HepG2 (cell line): ENCODE data around the gene ZCCHC18. TPM values are rescaled to one million over a fixed set of nuclear protein-coding genes. Genes with fewer than 3 reads are reported as not detected.

Experiments
- ATAC-seq: fragments of 200-7000 bp; cut with Tn5 transposase; 3 replicates; pipeline ENCODE4 v1.9.1; 2020; ENCODE audit warnings: mild to moderate bottlenecking, moderate library complexity
- BruUV-seq: library from RNA; stranded (reverse); fragments of 400-500 nt; replicated peaks from 2 replicates; lab custom pipeline; 2021; lab: Mats Ljungman, UMichigan
- CTCF ChIA-PET: fragments of 300-600 bp; formaldehyde crosslinking; extraction: SDS; loops from one replicate; lab custom pipeline; 2021; ENCODE audit warnings: low total read pairs, inconsistent platforms, low intra/inter-chr PET ratio; lab: Yijun Ruan, JAX
- POLR2A ChIA-PET: fragments of 350-600 bp; sonication (Branson Sonifier 250); formaldehyde crosslinking; loops from one replicate; lab custom pipeline; 2020; ENCODE audit warnings: antibody characterized with exemption, inconsistent platforms; lab: Yijun Ruan, JAX
- DNase-seq: peaks from one replicate; pipeline ENCODE4 v3.0.0-alpha.2; 2015; ENCODE audit warnings: low spot score
- FAIRE-seq: peaks from 3 replicates; lab custom pipeline; 2011; peaks lifted over from hg19 to GRCh38; lab: Jason Lieb, UNC
- H2AFZ ChIP-seq: one replicate; pipeline ENCODE4 v1.6.1; 2011; ENCODE audit warnings: low read length, inconsistent platforms
- H3K27ac ChIP-seq: fragments of 300-600 bp; 3 replicates; pipeline ENCODE4 v1.8.0; 2011; ENCODE audit warnings: mixed run types, mild to moderate bottlenecking, mixed read lengths, low read length, inconsistent platforms; ENCODE audit not compliant: insufficient read depth; ENCODE audit errors: extremely low read length
- H3K27me3 ChIP-seq, 2 experiments: fragments of 200-600 bp in 1 of 2; 2 replicates in 1 of 2; 3 replicates in 1 of 2; pipeline versions ENCODE4 v1.6.0 to v1.8.0; 2011; ENCODE audit warnings: low read length in 2 of 2, mild to moderate bottlenecking in 2 of 2, moderate library complexity in 2 of 2, inconsistent platforms in 1 of 2; ENCODE audit not compliant: insufficient read depth in 2 of 2, control insufficient read depth in 1 of 2
- H3K36me3 ChIP-seq, 2 experiments: fragments of 200-600 bp in 1 of 2; replicated peaks in 1 of 2; 2 replicates in 1 of 2; 3 replicates in 1 of 2; pipeline versions ENCODE4 v1.5.1 to v1.8.0; 2011; ENCODE audit warnings: low read length in 2 of 2, inconsistent platforms in 1 of 2; ENCODE audit not compliant: insufficient read depth in 2 of 2, control insufficient read depth in 1 of 2
- H3K4me1 ChIP-seq: 2 replicates; pipeline ENCODE4 v1.5.1; 2012; ENCODE audit warnings: low read length, inconsistent platforms; ENCODE audit not compliant: insufficient read depth
- H3K4me2 ChIP-seq: 2 replicates; pipeline ENCODE4 v1.6.0; 2011; ENCODE audit warnings: low read depth, low read length, inconsistent platforms
- H3K4me3 ChIP-seq, 3 experiments: fragments of 200-600 bp in 1 of 3; sonication (generic), shearing (Covaris generic) in 1 of 3; replicated peaks in 1 of 3; 2 replicates each; pipeline ENCODE4 v1.5.1; 2011 to 2016; ENCODE audit warnings: low read length in 3 of 3, inconsistent platforms in 2 of 3, low read depth in 2 of 3, mild to moderate bottlenecking in 2 of 3, control low read depth in 1 of 3, mixed read lengths in 1 of 3; ENCODE audit not compliant: insufficient read depth in 1 of 3
- H3K79me2 ChIP-seq: one replicate; pipeline ENCODE4 v1.6.1; 2011; ENCODE audit warnings: low read length, inconsistent platforms; ENCODE audit not compliant: insufficient read depth
- H3K9ac ChIP-seq: 2 replicates; pipeline ENCODE4 v1.6.0; 2011; ENCODE audit warnings: mild to moderate bottlenecking, low read depth, low read length, inconsistent platforms; ENCODE audit not compliant: insufficient read depth
- H3K9me3 ChIP-seq: 2 replicates; pipeline ENCODE4 v1.5.1; 2012; ENCODE audit warnings: mild to moderate bottlenecking, low read length
- H4K20me1 ChIP-seq: 2 replicates; pipeline ENCODE4 v1.6.0; 2011; ENCODE audit warnings: inconsistent platforms, mild to moderate bottlenecking, low read length, moderate library complexity; ENCODE audit not compliant: insufficient read depth
- BHLHE40 ChIP-seq: IDR thresholded peaks from 2 replicates; pipeline ENCODE4 v1.6.1; 2011; ENCODE audit warnings: low read length, improper control_type of control experiment
- MIER3 ChIP-seq: IDR thresholded peaks from 2 replicates; pipeline ENCODE4 v1.6.1; 2016; ENCODE audit warnings: missing compliant biosample characterization, borderline replicate concordance
- MLX ChIP-seq: IDR thresholded peaks from 2 replicates; pipeline ENCODE4 v1.6.1; 2016
- ZFP82 ChIP-seq: sonication (generic); formaldehyde crosslinking; IDR thresholded peaks from 2 replicates; pipeline ENCODE4 v1.5.1; 2020; ENCODE audit warnings: mild to moderate bottlenecking, missing genetic modification reagents, borderline replicate concordance
- ZNF20 ChIP-seq: sonication (generic); formaldehyde crosslinking; IDR thresholded peaks from 2 replicates; pipeline ENCODE4 v1.4.0; 2020; ENCODE audit warnings: mild to moderate bottlenecking, moderate library complexity, missing genetic modification reagents
- ZNF567 ChIP-seq: sonication (generic); formaldehyde crosslinking; IDR thresholded peaks from 2 replicates; pipeline ENCODE4 v1.8.1; 2023; ENCODE audit warnings: mild to moderate bottlenecking, missing genetic modification reagents, borderline replicate concordance
- ZNF660 ChIP-seq: sonication (generic); formaldehyde crosslinking; IDR thresholded peaks from 2 replicates; pipeline ENCODE4 v1.5.1; 2020; ENCODE audit warnings: mild to moderate bottlenecking, low read depth, missing genetic modification reagents, borderline replicate concordance
- ZNF713 ChIP-seq: sonication (generic); formaldehyde crosslinking; IDR thresholded peaks from 2 replicates; pipeline ENCODE4 v1.4.0; 2020; ENCODE audit warnings: mild to moderate bottlenecking, missing genetic modification reagents
- WGBS: methylation state at CpG from one replicate; pipeline ENCODE4 v1.1.6; 2017; ENCODE audit warnings: low lambda C conversion rate; 5-methylcytosine and 5-hydroxymethylcytosine counted together
- in situ Hi-C: cut with HindIII; loops from 2 replicates; pipeline ENCODE4 v1.10.0; 2017; ENCODE audit warnings: low pct_unique_long_range_greater_than_20kb; ENCODE audit not compliant: extremely low pct_ligation_motif_present
- intact Hi-C: fragments of 100-400 bp; cut with micrococcal nuclease; formaldehyde crosslinking; loops from one replicate; pipeline ENCODE4 v1.10.0; 2022; ENCODE audit not compliant: unreplicated experiment
- polyA plus RNA-seq, 8 experiments: library from polyadenylated mRNA; depleted of rRNA in 3 of 8; stranded (reverse) in 7 of 8; unstranded in 1 of 8; fragments of >200 nt; fragmentation: Illumina TruSeq in 4 of 8; extraction: Trizol in 4 of 8; gene quantifications; 2 replicates each; pipeline versions ENCODE4 v1.2.1 to v1.2.3, GENCODE V29; 2011 to 2016; ENCODE audit warnings: low read depth in 4 of 8, missing spikeins in 1 of 8, mixed read lengths in 1 of 8; ENCODE audit not compliant: insufficient read depth in 1 of 8
- total RNA-seq, 5 experiments: library from RNA; depleted of rRNA; stranded (reverse); fragments of >200 nt; fragmentation: Illumina TruSeq; extraction: Trizol; gene quantifications; 2 replicates each; pipeline ENCODE4 v1.2.3, GENCODE V29; 2016; ENCODE audit warnings: low read depth in 1 of 5
- TF ChIP-seq, protein P1 (sequence below): sonication (generic); formaldehyde crosslinking; IDR thresholded peaks from 2 replicates; pipeline ENCODE4 v1.5.0; 2020; ENCODE audit warnings: mild to moderate bottlenecking, missing genetic modification reagents
- TF ChIP-seq, protein P2 (sequence below): sonication (generic); formaldehyde crosslinking; IDR thresholded peaks from 2 replicates; pipeline ENCODE4 v1.4.0; 2020; ENCODE audit warnings: mild to moderate bottlenecking, missing genetic modification reagents

ZCCHC18 gene
- total and polyA plus RNA-seq, 2 of the 13 experiments (the other 11 are each of a cell fraction or from before 2014, with no cell fraction given): 0.18 to 0.33 TPM

DNA sequence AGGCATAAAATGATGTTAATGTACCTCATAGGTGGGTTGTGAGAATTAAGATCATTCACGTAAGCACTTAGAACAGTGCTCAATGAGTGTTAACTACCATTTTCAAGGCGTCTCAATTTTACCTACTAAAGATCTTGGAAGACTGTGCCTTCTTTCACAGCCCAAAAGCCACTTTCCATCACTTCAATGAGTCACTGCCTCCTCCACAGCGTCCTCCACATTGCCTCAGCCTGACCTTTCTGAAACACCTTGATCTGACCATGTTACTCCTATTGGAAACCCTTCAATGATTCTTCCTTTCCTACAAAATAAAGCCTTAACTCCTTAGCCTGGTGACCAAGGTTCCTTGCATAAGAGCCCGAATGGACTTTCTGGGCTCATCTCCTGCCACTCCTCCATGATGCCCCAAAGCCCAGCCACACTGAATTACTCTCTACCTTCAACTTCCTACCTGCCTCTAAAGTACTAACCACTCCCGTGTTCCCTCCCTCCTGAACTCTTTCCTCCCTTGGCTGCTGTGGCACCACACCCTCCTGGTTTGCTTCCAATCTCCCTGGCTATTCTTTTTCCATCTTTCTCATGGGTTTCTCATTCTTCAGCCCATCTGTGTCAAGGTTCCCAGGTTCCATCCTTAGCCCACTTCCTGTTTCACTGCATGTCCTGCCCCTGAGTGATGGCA is 22.4 kb downstream of the ZCCHC18 start (continued):
- TF ChIP-seq, protein P1, sequence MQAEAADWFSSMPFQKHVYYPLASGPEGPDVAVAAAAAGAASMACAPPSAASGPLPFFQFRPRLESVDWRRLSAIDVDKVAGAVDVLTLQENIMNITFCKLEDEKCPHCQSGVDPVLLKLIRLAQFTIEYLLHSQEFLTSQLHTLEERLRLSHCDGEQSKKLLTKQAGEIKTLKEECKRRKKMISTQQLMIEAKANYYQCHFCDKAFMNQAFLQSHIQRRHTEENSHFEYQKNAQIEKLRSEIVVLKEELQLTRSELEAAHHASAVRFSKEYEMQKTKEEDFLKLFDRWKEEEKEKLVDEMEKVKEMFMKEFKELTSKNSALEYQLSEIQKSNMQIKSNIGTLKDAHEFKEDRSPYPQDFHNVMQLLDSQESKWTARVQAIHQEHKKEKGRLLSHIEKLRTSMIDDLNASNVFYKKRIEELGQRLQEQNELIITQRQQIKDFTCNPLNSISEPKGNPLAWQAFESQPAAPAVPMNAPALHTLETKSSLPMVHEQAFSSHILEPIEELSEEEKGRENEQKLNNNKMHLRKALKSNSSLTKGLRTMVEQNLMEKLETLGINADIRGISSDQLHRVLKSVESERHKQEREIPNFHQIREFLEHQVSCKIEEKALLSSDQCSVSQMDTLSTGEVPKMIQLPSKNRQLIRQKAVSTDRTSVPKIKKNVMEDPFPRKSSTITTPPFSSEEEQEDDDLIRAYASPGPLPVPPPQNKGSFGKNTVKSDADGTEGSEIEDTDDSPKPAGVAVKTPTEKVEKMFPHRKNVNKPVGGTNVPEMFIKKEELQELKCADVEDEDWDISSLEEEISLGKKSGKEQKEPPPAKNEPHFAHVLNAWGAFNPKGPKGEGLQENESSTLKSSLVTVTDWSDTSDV (CRISPR knock-in tag): no peak
- TF ChIP-seq ZNF20 (no peak), ZNF713 (CRISPR knock-in tag) (no peak), MIER3 (CRISPR knock-in tag) (no peak), ZFP82 (CRISPR knock-in tag) (no peak)
- TF ChIP-seq, protein P2, sequence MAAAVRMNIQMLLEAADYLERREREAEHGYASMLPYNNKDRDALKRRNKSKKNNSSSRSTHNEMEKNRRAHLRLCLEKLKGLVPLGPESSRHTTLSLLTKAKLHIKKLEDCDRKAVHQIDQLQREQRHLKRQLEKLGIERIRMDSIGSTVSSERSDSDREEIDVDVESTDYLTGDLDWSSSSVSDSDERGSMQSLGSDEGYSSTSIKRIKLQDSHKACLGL: no peak

DNA sequence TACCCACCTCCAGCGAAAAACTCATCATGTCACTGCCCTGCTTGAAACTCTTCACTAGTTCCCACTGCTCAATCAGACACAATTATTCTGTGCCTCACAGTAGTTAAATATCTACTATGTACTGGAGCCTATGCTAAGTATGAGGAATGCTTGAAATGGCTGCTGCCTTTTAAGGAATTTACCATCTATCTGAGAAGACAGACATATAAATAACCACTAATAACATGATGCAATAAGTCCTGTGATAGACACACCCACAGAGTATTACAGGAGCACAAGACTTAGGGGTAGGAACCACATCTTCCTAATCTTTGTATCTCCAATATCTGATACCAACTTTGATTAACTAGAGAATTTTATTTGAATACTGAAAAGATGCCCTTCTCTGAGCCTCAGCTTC is 23.4 kb downstream of the ZCCHC18 start:
- BruUV-seq: no TSS peak

More for the DNA sequence above, 23.4 kb downstream of the ZCCHC18 start:
- Histone ChIP-seq H3K4me1 (no peaks in the 10 kb centered on the region), H3K4me3 (no peak overlapping the region), H4K20me1 (no peaks in the 10 kb centered on the region), H3K9ac (no peak overlapping the region), H3K36me3 (no peaks in the 10 kb centered on the region), H3K79me2 (no peaks in the 10 kb centered on the region), H3K27ac (no peak overlapping the region), H2AFZ (no peak overlapping the region), H3K9me3 (no peaks in the 10 kb centered on the region), H3K4me2 (no peak overlapping the region), H3K27me3 (no peaks in the 10 kb centered on the region)
- no peak for TF ChIP-seq ZNF567 (CRISPR knock-in tag)
- TF ChIP-seq ZNF660 (CRISPR knock-in tag): no peak
- no peak for TF ChIP-seq MLX (CRISPR knock-in tag)
- no peak for TF ChIP-seq BHLHE40
- WGBS: 92% methylated on average over 1 of the region's 1 CpG
- no peak for DNase-seq
- intact Hi-C loops: loop anchor here (1.0 kb wide), 1 partner anchor 37 kb away; no protein-coding TSS in a partner anchor
- FAIRE-seq: no peak
- no peak for ATAC-seq
- POLR2A ChIA-PET: no interaction called here
- in situ Hi-C loops: no loop called here
- CTCF ChIA-PET: interaction anchor here (1.1 kb wide), 1 partner anchor 38 kb away, joined by 4 read pairs; no protein-coding TSS in a partner anchor
